GM23248 (cell line): ENCODE results near the gene GPSM1.

ENCODE experiments used
- EZH2 ChIP-seq: fragments of 200-600 bp; sonication (generic); IDR thresholded peaks from 2 replicates; pipeline ENCODE4 v1.6.1; 2018; ENCODE audit warnings: antibody characterized with exemption, mild to moderate bottlenecking; ENCODE audit not compliant: insufficient read depth, poor library complexity, severe bottlenecking
- EZH2phosphoT487 ChIP-seq: fragments of 200-600 bp; sonication (generic); IDR thresholded peaks from 2 replicates; pipeline ENCODE4 v1.6.1; 2018; ENCODE audit warnings: antibody characterized with exemption, moderate library complexity, mild to moderate bottlenecking, low read depth; ENCODE audit not compliant: insufficient read depth

DNA sequence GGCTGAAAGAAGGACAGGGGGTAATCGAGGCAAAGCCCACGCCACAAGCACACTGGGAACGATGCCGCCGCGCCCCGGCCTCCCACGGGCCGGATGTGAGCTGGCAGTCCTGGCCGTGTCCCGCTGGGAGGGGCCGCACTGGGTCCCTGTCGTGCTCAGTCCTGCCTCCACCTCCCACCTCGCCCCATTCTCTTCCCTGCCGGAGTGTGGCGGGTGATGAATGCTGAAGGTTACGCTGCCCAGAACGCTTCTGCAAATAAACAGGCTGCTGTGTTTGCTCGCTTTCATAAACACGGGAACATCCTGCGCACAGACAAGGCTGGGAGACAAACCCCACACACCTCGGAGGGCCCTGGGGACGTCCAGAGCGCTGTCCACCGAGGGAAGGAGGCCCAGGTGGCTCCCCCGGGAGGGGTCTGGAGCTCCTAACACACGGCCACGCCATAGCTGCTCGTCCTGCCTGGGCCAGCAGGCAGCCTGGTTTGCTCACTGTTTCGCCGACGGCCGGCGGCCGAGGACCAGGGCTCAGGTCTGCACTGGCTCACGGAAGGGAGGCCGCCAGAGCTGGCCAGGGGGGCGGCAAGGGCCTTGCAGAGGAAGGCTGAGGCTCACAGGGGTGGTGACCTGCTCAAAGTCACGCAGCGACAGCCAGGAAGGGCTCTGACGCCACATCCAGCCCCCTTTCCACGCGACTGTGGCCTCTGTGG lies 33.9 kb downstream of the GPSM1 start:
- TF ChIP-seq EZH2, result no peak
- TF ChIP-seq EZH2phosphoT487, result no peak
